HCT116 (cell line): ENCODE measurements around the gene CCDC8. TPM values are rescaled to one million over a fixed set of nuclear protein-coding genes. Genes with fewer than 3 reads are reported as not detected.

Experiments used
- ATAC-seq: fragments of 200-7000 bp; cut with Tn5 transposase; 2 replicates; pipeline ENCODE4 v1.9.1; 2020; ENCODE audit warnings: mild to moderate bottlenecking, moderate library complexity
- BruUV-seq: library from RNA; stranded (reverse); fragments of 400-500 nt; replicated peaks from 2 replicates; lab custom pipeline; 2021; lab: Mats Ljungman, UMichigan
- CTCF ChIA-PET: fragments of 300-600 bp; sonication (Branson Sonifier 250); formaldehyde crosslinking; loops from one replicate; lab custom pipeline; 2021; ENCODE audit warnings: antibody characterized with exemption; lab: Charles Lee
- POLR2A ChIA-PET: fragments of 300-600, 350-600 bp; sonication (Branson Sonifier 250); formaldehyde crosslinking; loops from one replicate; lab custom pipeline; 2021; ENCODE audit warnings: antibody characterized with exemption; lab: Charles Lee
- RAD21 ChIA-PET, 2 experiments: fragments of 300-600 bp; sonication (Branson Sonifier 250); formaldehyde crosslinking; loops; one replicate each; lab custom pipeline; 2023; ENCODE audit warnings: low total read pairs in 2 of 2; ENCODE audit not compliant: uncharacterized antibody in 2 of 2, unreplicated experiment in 2 of 2, low non-redundant PET in 1 of 2; lab: Charles Lee
- DNase-seq: peaks from one replicate; pipeline ENCODE4 v3.0.0-alpha.2; 2010; ENCODE audit warnings: low read depth, low spot score
- H2AFZ ChIP-seq: fragments of 200-600 bp; shearing (Covaris generic), sonication (generic); 2 replicates; pipeline ENCODE4 v1.6.1; 2017; ENCODE audit warnings: low read depth, mixed run types, mixed read lengths, antibody characterized with exemption, low read length; ENCODE audit not compliant: poor library complexity, severe bottlenecking
- H3K27ac ChIP-seq: 2 replicates; pipeline ENCODE4 v1.5.1; 2012; ENCODE audit warnings: low read depth, low read length
- H3K27me3 ChIP-seq: fragments of 200-600 bp; sonication (generic); 2 replicates; pipeline ENCODE4 v1.6.1; 2016; ENCODE audit warnings: mixed run types, low read length, mixed read lengths; ENCODE audit not compliant: insufficient read depth
- H3K36me3 ChIP-seq, 2 experiments: fragments of 200-500 bp in 1 of 2; fragments of 200-600 bp in 1 of 2; sonication (Bioruptor generic) in 1 of 2; sonication (generic) in 1 of 2; 2 replicates each; pipeline versions ENCODE4 v1.5.1 to v1.6.1; 2014 to 2016; ENCODE audit warnings: low read length in 2 of 2, inconsistent platforms in 1 of 2, mixed read lengths in 1 of 2, mixed run types in 1 of 2; ENCODE audit not compliant: insufficient read depth in 2 of 2, control insufficient read depth in 1 of 2
- H3K4me1 ChIP-seq, 2 experiments: fragments of 200-600 bp in 1 of 2; sonication (generic) in 1 of 2; 2 replicates each; pipeline versions ENCODE4 v1.5.1 to v1.6.1; 2012 to 2017; ENCODE audit warnings: low read length in 2 of 2, inconsistent platforms in 1 of 2, mild to moderate bottlenecking in 1 of 2, mixed read lengths in 1 of 2, mixed run types in 1 of 2, moderate library complexity in 1 of 2; ENCODE audit not compliant: insufficient read depth in 2 of 2, control insufficient read depth in 1 of 2
- H3K4me2 ChIP-seq: fragments of 200-600 bp; sonication (generic); 2 replicates; pipeline ENCODE4 v1.6.1; 2017; ENCODE audit warnings: mixed run types, low read length, mixed read lengths
- H3K4me3 ChIP-seq, 2 experiments: fragments of 200-600 bp in 1 of 2; sonication (generic) in 1 of 2; replicated peaks in 1 of 2; 2 replicates each; pipeline ENCODE4 v1.5.1; 2011 to 2016; ENCODE audit warnings: low read length in 2 of 2, control low read depth in 1 of 2, low read depth in 1 of 2, mild to moderate bottlenecking in 1 of 2, mixed read lengths in 1 of 2, mixed run types in 1 of 2
- H3K79me2 ChIP-seq: fragments of 200-600 bp; sonication (generic); 2 replicates; pipeline ENCODE4 v1.6.1; 2017; ENCODE audit warnings: mild to moderate bottlenecking, mixed run types, low read length, moderate library complexity, mixed read lengths; ENCODE audit not compliant: insufficient read depth
- H3K9ac ChIP-seq: fragments of 200-600 bp; sonication (generic); 2 replicates; pipeline ENCODE4 v1.6.1; 2016; ENCODE audit warnings: low read length, mixed read lengths
- H3K9me2 ChIP-seq: fragments of 200-600 bp; sonication (generic), shearing (Covaris generic); 2 replicates; pipeline ENCODE4 v1.6.1; 2017; ENCODE audit warnings: mixed run types, mild to moderate bottlenecking, moderate library complexity; ENCODE audit not compliant: insufficient read depth
- H3K9me3 ChIP-seq, 2 experiments: fragments of 200-500 bp in 1 of 2; fragments of 200-600 bp in 1 of 2; sonication (Bioruptor generic) in 1 of 2; sonication (generic) in 1 of 2; 2 replicates each; pipeline ENCODE4 v1.6.1; 2014 to 2017; ENCODE audit warnings: low read length in 2 of 2, mixed read lengths in 2 of 2, inconsistent platforms in 1 of 2, low read depth in 1 of 2, mild to moderate bottlenecking in 1 of 2, mixed run types in 1 of 2, moderate library complexity in 1 of 2; ENCODE audit not compliant: control insufficient read depth in 1 of 2, insufficient read depth in 1 of 2
- H4K20me1 ChIP-seq: fragments of 200-600 bp; sonication (generic), shearing (Covaris generic); 2 replicates; pipeline ENCODE4 v1.6.1; 2017; ENCODE audit warnings: mixed run types, mild to moderate bottlenecking, moderate library complexity; ENCODE audit not compliant: insufficient read depth
- EZH2 ChIP-seq: fragments of 200-600 bp; sonication (generic); IDR thresholded peaks from 2 replicates; pipeline ENCODE4 v1.6.1; 2017; ENCODE audit warnings: antibody characterized with exemption, mixed run types
- EZH2phosphoT487 ChIP-seq: fragments of 200-600 bp; IDR thresholded peaks from 2 replicates; pipeline ENCODE4 v1.6.1; 2018; ENCODE audit warnings: antibody characterized with exemption, borderline replicate concordance
- POLR2A ChIP-seq: IDR thresholded peaks from 2 replicates; pipeline ENCODE4 v1.7.0; 2011; ENCODE audit warnings: borderline replicate concordance; ENCODE audit not compliant: insufficient read depth, insufficient read length; ENCODE audit errors: extremely low read depth
- POLR2AphosphoS5 ChIP-seq: IDR thresholded peaks from 2 replicates; pipeline ENCODE4 v1.6.1; 2011; ENCODE audit warnings: mild to moderate bottlenecking, low read depth, low read length, moderate library complexity
- SRF ChIP-seq: IDR thresholded peaks from 2 replicates; pipeline ENCODE4 v1.6.1; 2012; ENCODE audit warnings: low read depth
- ZFX ChIP-seq: fragments of 450-650 bp; IDR thresholded peaks from 2 replicates; pipeline ENCODE4 v1.6.1; 2017
- ZNF274 ChIP-seq: fragments of 200-500 bp; sonication (Bioruptor generic); IDR thresholded peaks from 2 replicates; pipeline ENCODE4 v1.6.1; 2014; ENCODE audit warnings: mild to moderate bottlenecking, low read depth, low read length, inconsistent platforms
- intact Hi-C: fragments of 100-400 bp; cut with micrococcal nuclease; formaldehyde crosslinking; loops from 2 replicates; pipeline ENCODE4 v1.10.0; 2022
- total RNA-seq: library from RNA; stranded (reverse); gene quantifications from one replicate; pipeline ENCODE4 v1.2.1, GENCODE V29; 2021; ENCODE audit not compliant: unreplicated experiment
- TF ChIP-seq, protein P1 (sequence below): IDR thresholded peaks from 2 replicates; pipeline ENCODE4 v1.6.1; 2011; ENCODE audit warnings: mild to moderate bottlenecking, low read length, moderate library complexity; ENCODE audit not compliant: insufficient replicate concordance; ENCODE audit errors: extremely low read depth
- TF ChIP-seq, protein P2 (sequence below), 3 experiments: fragments of 200-600 bp in 1 of 3; sonication (generic) in 1 of 3; IDR thresholded peaks in 2 of 3; conservative IDR thresholded peaks in 1 of 3; 2 replicates each; pipeline ENCODE4 v1.5.1; 2012 to 2017; ENCODE audit warnings: low read depth in 2 of 3, low read length in 2 of 3, antibody characterized with exemption in 1 of 3, borderline replicate concordance in 1 of 3, control low read depth in 1 of 3, mild to moderate bottlenecking in 1 of 3, mixed read lengths in 1 of 3, mixed run types in 1 of 3, moderate library complexity in 1 of 3; ENCODE audit not compliant: insufficient read depth in 1 of 3
- TF ChIP-seq, protein P3 (sequence below): IDR thresholded peaks from 2 replicates; pipeline ENCODE4 v1.6.1; 2012

The CCDC8 gene
- total RNA-seq, 1 experiment from 2014 or later: 0.10 TPM

DNA sequence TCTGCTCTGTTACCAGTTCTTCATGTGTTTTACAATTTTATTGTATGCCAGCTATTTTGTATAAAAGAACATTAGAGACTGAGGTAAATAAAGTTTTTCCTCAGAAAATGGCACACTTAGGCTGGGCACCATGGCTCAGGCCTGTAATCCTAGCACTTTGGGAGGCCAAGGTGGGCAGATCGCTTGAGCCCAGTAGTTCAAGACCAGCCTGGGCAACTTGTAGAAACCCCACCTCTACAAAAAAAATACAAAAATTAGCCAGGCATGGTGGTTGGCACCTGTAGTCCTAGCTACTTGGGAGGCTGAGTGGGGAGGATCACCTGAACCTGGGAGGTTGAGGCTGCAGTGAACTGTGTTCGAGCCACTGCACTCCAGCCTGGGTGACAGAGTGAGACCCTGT is 32.0 kb downstream of the CCDC8 start:
- Histone ChIP-seq H3K4me2 (no peak overlapping the region), H4K20me1 (0 out of 2 replicates have a peak, but pooled peaks cover 7% of the 10 kb centered on the region), H3K36me3 (peaks cover 45 to 66% of the 10 kb centered on the region in 2 experiments)
- CTCF ChIA-PET: no interaction called here
- TF ChIP-seq, protein P1, sequence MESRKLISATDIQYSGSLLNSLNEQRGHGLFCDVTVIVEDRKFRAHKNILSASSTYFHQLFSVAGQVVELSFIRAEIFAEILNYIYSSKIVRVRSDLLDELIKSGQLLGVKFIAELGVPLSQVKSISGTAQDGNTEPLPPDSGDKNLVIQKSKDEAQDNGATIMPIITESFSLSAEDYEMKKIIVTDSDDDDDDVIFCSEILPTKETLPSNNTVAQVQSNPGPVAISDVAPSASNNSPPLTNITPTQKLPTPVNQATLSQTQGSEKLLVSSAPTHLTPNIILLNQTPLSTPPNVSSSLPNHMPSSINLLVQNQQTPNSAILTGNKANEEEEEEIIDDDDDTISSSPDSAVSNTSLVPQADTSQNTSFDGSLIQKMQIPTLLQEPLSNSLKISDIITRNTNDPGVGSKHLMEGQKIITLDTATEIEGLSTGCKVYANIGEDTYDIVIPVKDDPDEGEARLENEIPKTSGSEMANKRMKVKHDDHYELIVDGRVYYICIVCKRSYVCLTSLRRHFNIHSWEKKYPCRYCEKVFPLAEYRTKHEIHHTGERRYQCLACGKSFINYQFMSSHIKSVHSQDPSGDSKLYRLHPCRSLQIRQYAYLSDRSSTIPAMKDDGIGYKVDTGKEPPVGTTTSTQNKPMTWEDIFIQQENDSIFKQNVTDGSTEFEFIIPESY: no peak
- TF ChIP-seq EZH2phosphoT487 (no peak), ZNF274 (no peak), POLR2AphosphoS5 (no peak), EZH2 (no peak), ZFX (no peak), POLR2A (no peak), SRF (no peak)
- TF ChIP-seq, protein P2, sequence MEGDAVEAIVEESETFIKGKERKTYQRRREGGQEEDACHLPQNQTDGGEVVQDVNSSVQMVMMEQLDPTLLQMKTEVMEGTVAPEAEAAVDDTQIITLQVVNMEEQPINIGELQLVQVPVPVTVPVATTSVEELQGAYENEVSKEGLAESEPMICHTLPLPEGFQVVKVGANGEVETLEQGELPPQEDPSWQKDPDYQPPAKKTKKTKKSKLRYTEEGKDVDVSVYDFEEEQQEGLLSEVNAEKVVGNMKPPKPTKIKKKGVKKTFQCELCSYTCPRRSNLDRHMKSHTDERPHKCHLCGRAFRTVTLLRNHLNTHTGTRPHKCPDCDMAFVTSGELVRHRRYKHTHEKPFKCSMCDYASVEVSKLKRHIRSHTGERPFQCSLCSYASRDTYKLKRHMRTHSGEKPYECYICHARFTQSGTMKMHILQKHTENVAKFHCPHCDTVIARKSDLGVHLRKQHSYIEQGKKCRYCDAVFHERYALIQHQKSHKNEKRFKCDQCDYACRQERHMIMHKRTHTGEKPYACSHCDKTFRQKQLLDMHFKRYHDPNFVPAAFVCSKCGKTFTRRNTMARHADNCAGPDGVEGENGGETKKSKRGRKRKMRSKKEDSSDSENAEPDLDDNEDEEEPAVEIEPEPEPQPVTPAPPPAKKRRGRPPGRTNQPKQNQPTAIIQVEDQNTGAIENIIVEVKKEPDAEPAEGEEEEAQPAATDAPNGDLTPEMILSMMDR (IDR thresholded peaks at IDR 0.05 in 2 of 3, conservative IDR thresholded peaks at IDR 0.05 in 1 of 3; ENCODE audit: borderline replicate concordance in 1 of 3, insufficient read depth in 1 of 3, low read depth in 2 of 3, low read length in 2 of 3): no peak
- TF ChIP-seq, protein P3, sequence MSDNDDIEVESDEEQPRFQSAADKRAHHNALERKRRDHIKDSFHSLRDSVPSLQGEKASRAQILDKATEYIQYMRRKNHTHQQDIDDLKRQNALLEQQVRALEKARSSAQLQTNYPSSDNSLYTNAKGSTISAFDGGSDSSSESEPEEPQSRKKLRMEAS: no peak
- TF ChIP-seq, all 23 proteins: peak for 0
- no TSS peak for BruUV-seq
- POLR2A ChIA-PET: no interaction called here
- H3K79me2 ChIP-seq: peaks cover 45% of the 10 kb centered on the region
- ATAC-seq (no peak), DNase-seq (no peak)
- intact Hi-C loops: no loop called here
- H3K4me1 ChIP-seq: no peaks in the 10 kb centered on the region
- no peaks in the 10 kb centered on the region for H3K9me2 ChIP-seq
- RAD21 ChIA-PET: no interaction called here
- no peak overlapping the region for H3K27ac ChIP-seq
- no peak overlapping the region for H3K9ac ChIP-seq
- H3K27me3 ChIP-seq: no peaks in the 10 kb centered on the region
- no peak overlapping the region for H3K4me3 ChIP-seq
- H3K9me3 ChIP-seq: no peaks in the 10 kb centered on the region
- H2AFZ ChIP-seq: no peak overlapping the region
